DMS114 treated with DMSO at 0.1 percent for 48 hours (cell line): Measurements from ENCODE around the gene FCHSD2.
"Not testable (repeated sequence)": the region's sequence is repeated elsewhere in the genome, so short reads cannot be mapped to it uniquely, and the experiment has no call there.

Source experiments
- DNase-seq: peaks from one replicate; lab custom pipeline; 2025; ENCODE audit not compliant: unreplicated experiment; lab: John Stamatoyannopoulos, UW

FCHSD2 gene

DNA sequence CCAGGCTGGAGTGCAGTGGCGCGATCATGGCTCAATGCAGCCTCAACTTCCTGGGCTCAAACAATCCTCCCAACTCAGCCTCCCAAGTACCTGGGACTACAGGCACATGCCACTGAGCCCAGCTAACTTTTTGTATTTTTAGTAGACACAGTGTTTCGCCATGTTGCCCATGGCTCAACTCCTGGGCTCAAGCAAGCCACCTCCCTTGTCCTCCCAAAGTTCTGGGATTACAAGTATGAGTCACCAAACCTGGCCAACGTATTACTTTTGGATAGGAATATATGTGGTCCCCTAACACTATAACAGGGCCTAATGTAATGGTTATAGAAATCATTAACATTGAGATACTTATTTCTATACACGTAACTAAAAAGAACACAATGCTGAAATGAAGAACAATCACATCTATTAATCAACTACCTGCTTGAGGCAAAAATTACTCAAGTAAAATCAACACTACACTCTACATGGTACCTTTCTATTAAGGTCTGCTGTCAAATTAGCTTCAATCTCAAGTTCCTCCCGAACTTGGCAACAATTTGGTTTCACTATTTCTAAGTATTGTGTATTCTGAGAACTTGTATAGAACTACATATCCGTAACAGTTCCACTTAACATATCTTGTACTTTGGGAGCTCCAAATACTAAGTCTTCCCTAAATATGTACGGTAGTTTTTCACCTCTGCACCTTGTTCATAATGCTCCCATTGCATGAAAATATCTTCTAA lies 124.9 kb downstream of the FCHSD2 start:
- no peak for DNase-seq

DNA sequence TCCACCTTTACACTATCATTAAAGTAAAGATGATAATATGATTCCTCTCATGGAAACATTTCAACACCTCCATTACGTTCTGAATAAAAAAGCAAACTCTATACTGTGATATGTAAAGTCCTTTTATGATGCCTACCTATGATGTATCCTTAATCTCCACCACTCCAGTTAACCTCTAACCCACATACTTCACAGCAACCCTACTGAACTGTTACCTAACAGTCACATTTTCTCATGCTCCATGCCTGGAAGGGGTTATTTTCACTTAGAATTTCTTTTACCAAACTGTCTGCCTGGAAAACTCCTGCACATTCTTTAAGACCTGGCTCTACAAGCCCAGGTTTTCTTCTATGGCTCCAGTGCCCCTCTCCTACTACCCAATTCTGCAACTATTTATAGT lies 129.1 kb downstream of the FCHSD2 start:
- no peak for DNase-seq

DNA sequence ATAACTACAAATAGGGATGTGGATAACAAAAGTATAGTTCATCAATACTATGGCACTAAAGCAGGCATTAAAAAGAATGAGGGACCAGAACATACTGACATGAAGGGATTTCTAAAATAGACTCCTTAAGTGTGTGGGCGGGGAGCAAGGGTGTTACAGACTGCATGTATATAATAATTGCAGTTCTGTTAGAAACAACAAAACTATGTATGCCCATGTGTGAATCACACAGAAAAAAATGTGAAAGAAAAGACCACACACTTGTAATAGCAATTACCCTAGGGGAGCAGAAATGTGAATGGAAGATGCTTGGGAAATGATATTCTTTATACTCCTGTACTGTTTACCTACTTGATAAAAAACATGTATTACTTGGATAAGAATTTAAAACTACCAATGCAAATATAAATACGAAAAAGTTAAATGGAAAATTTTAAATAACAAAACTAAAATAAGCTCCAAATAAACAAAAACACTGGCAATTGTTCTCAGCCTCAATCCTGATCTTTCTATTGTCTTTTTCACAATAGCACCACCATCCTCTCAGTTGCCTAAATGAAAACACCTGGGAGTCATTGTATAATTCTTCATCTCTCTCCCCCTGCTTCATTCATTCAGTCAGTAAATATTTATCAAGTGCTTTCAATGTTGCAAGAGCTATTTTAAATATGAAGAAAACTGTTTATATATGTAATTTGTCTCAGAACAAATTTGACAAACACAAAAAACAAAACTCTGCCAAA lies 129.8 kb downstream of the FCHSD2 start:
- no peak for DNase-seq

DNA sequence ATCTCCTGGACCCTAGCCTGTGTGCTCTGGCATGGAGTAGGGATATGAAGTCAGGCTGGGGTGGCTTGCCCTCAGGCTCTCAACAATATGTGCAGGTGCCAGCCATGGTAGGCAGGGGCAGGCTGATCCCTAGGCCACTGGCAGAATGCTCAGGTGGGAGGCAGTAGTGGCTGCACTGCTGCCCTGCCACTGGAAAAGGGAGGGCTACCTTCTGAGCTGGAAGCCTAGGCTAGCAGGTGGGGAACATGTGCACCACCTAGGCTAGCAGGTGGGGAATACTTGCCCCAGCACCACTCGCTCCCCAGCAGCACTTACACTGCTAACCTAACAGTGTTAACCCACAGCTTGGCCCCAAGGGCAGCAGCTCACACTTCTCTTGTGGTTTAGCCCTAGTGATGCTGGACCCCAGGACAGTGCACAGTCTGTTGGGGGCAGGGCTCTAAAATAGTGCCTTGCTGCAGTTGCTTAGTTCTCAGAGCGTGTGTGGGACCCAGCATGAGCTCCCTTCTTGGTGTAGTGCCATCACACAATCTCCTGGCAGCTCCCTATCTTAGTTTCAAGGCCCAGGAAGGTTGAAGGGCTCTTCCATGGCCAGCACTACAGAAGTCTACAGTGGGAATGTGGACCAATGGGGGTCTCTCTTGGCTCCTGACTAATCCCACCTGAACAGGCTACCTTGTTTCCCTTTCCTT lies 130.8 kb downstream of the FCHSD2 start:
- DNase-seq, result no peak

DNA sequence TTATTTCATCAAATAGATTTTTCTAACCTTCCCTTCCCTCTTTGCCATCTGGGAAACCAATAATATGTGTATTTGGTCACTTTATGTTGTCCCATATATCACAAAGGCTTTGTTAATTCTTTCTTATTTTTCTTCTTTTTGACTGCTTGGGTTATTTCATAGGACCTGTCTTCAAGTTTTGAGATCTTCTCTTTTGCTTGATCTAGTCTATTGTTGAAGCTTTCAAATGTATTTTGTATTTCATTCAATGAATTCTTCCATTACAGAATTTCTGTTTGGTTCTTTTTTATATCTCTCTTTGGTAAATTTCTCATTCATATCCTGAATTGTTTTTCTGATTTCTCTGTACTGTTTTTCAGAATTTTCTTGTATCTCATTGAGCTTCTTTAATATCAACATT lies 132.1 kb downstream of the FCHSD2 start:
- no peak for DNase-seq

DNA sequence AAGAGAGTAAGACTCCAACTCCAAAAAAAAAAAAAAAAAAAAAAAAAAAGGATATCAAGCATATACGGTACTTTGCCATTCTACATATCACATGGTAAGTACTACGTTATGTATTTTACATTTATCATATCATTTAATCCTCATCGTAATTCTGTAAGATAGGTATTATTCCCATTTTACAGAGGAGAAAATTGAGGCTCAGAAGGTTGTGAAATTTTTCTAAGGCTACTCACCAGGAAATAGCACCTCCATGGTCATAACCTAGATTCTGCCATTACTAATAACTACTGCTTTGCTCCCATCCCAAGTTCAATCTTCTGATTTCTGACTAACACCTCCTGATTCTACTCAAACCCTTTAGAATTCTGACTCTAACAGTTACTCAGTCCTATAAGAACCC lies 138.0 kb downstream of the FCHSD2 start:
- DNase-seq, result no peak

DNA sequence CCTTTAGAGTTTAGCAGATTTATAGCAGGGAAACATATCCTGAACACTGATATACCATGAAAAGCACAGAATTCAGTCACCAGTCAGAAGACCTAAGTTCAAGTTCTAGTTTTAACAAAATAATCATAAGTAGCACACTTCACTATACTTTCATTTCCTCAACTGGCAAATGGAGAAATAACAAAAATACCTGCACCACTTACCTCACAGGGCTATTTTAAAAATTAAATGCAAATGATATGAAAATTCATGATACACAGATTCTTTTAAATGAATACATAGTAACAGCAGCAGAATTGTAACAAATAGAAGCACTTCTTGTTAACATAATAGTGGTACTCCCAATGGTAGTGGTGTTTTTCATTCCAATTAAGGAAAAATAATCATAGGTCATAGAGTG lies 139.0 kb downstream of the FCHSD2 start:
- no peak for DNase-seq

DNA sequence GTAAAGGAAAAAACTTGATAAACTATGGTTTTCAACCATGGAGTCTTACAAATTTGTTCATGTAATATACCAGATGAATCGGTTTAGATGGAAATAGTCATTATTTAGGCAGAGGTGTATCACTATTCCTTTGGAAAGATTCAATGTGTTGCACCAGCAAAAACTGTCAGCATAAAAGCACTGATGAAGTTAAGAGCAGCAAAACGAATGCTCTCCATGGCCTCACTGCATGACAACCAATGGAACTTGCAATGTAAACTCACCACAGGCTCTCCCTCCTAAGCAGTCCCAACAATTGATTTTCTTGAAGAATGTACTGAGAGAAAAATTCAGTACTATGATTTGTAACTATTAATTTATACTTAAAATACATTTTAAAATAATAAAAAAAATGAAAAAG lies 139.9 kb downstream of the FCHSD2 start:
- no peak for DNase-seq

DNA sequence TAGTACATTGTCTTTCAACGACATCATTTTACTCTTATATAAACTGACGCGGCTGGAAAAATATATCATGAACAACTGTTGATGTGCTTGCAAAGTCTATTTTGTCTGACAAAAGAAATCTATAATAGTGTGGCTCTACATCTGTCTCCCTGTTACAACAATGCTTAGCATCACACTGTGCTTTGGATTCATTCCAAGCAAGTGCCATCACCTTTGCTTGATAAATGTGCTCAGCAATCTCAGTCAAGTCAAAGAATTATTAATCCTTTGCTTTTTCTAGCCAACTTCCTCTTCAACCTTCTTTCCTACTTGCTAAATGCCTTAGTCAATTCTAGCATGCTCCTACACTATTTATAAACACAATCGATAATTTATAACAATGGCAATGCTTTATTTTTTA lies 140.5 kb downstream of the FCHSD2 start:
- no peak for DNase-seq

DNA sequence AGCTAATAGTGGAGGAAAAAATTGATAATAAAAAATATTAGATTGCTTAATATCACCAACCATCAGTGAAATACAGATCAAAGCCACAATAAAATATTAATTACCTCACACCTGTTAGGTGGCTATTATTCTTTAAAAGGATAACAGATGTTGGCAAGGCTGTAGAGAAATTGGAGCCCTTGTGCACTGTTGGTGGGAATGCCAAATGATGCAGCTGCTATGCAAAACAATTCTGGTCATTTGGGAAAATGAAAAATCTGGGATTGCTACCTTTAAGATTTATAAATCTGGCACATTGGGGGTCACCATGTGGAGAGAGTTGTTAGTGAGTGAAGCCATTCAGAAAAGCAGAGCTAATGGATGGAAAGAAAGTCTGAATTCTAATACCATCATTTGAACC lies 143.4 kb downstream of the FCHSD2 start:
- DNase-seq, result no peak

DNA sequence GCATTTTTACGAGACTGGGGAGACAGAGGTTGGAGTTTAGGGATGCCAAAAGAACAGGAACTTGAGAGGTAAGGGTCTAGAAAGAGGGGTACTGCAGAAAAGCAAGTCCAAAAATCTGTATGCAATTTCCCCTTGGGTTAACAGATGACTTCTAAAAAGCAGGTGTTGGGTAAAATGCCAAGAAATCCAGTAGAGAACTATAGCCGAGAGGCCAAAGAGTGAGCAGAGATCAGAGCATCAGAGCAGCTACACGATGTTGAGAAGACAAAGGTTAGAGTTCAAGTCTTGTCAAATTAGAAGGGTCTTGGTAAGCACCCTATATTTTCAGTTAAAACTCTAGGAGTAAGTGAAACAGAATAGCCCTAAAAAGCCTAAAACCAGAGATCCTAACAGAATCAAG lies 145.2 kb downstream of the FCHSD2 start:
- no peak for DNase-seq

DNA sequence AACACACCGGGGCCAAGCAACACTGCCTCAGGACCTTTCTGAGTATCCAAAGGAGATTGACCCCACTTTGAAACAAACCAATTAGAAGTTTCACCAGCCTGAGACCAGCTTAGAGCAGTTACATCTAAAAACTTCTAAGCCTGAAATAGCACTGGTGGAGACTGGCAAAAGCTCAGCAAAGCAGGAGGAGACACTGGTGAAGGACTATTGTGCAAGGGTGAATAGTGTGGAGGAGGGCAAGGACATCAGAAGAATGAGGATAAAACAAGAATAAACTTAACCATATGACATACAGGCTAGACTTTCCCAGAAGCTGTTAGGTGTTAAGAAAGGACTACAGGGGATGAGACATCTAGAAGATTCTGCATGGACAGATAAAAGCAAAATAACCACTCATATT lies 152.4 kb downstream of the FCHSD2 start:
- DNase-seq, result no peak

DNA sequence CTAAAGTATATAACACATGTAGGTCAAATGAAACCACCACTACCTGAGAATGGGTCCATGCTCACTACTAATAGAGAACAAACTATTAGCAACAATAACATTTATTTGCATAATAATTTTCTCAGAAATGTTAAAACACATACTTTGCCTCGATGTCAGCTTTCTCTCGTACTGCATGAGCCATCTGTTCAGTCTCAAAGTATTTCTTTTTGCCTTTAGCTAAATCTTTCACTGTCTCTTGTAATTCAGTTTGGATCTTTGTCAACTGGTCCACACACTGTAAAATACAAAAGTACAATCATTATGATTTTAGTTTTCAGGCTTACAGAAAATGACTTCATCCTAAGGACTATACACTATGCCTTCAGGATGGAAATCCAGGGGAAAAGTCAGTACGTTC lies 153.3 kb downstream of the FCHSD2 start:
- no peak for DNase-seq

DNA sequence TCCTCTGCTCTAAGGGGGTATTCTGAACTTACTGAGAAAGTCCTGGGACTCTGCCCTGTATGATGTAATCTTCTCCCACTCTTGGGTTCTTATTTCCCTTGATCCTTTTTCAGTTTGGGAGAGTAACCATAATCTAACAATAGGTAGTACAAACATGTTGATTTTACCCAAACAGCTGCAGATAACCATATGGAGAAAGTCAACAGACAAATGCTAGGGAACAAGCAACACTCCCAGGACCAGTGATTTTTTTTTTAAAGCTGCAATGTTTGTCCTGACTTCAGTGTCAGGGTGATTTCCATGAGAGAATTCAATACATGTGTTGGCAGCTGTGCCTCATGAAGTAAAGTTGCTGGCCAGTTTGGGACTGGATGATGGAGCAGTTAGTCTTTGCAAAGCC lies 156.5 kb downstream of the FCHSD2 start:
- no peak for DNase-seq

DNA sequence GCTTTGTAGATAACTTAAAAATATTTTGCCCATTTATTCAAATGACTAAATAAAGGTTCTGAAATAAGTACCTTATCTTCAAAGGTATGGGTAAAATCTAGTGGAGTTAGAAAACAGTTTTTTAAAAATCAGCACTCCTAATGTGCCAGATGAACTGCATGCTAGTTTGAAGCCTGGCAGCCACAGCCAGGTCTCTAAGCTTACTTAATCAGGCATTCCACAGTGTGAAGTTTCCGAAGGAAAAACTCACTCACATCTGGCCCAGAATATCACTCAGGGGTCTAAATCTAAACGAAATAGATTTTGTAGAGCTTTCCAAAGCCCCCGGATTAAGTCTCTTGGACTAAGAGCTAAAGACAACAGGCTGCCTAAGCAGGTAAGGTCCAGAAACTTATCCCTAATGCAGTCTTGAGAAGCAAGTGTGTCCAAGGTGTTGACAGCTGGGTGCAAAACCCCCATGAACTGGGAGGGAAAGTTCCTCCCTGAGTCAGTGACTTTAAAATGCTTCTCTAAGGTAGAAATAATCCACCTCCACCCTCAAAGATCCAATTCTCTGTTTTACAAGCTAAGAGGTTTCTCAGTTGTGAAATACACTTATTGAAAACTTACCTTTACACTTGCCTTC lies 157.6 kb downstream of the FCHSD2 start:
- no peak for DNase-seq

DNA sequence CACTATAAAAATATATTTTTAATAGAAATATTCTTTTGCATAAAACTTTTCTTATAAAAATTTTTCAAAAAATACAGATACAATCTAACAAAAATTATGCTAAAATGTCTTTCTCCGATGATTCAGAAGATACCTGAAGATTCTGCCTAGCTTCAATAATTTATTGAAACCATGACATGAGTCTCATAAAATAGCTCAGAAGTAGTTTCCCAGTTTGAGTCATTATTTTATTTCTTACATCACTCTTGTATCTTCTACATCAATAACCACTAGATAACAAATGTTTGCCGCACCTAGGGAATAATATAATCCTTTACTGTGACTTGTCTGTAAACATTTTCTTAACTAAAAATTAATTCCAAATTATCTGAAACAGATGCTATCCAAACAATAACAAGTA lies 158.6 kb downstream of the FCHSD2 start:
- DNase-seq, result no peak

DNA sequence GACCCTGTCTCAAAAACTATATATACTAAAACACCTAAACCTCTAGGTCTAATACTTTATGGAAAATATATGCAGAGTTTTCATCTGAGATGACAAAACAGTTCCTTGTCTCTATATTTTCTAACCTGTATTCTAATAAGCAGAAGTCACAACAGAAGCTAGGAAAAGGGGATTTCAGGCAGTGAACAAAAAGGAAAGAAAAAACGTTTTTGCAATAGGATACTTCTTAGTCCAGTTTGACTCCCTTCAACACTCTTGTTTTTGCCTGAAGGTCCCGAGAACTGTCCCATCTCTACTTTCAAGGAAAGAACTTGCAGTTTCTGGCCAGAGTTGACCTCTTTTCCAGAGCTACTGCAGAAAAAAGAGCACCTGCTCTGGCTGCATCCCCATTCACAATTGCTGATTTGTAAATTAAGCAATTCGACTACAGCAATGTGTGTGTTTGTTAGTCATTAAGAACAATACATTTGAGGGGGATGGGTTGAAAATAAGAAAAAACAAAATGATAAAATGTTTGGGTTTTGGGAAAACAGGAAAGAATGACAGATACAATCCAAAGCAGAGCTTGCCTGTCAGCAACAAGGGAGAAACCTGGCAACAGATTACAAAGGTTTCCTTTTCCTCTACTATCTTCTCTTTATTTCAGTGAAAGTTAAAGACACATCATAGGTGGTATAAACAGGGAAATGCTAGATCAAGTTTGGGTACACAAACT lies 160.0 kb downstream of the FCHSD2 start:
- no peak for DNase-seq

DNA sequence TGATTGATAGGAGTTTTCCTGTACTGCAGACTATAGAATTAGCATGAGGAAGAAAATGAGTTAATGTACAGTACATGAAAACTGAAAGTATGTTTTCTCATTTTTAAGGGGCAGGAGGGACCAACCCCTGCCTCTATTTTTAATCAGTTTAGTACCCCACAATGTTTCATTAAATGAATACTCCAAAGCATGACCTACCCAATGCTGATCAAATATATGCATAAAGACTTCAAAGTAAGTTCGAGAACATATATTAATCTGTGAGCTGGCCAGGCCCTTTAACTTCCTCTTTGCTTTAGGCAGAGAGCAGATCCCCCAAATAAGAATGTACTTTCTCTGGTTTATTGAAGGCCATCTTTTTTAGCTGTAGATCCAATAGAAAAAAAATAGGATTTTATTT lies 161.0 kb downstream of the FCHSD2 start:
- no peak for DNase-seq

DNA sequence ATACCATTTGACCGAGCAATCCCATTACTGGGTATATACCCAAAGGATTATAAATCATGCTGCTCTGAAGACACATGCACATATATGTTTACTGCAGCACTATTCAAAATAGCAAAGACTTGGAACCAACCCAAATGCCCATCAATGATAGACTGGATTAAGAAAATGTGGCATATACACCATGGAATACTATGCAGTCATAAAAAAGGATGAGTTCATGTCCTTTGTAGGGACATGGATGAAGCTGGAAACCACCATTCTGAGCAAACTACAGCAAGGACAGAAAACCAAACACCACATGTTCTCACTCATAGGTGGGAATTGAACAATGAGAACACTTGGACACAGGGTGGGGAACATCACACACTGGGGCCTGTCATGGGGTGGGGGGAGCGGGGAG lies 164.3 kb downstream of the FCHSD2 start:
- DNase-seq, result not testable (repeated sequence)

DNA sequence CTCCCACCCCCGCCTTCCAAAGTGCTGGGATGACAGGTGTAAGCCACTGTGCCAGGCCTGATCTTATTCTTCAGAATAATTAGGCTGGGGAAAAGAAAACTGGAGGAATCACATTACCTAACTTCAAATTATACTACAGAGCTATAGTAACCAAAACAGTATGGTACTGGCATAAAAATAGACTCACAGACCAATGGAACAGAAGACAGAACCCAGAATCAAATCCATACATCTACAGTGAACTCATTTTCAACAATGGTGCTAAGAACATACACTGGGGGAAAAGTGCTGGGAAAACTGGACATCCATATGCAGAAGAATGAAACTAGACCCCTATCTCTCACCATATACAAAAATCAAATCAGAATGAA lies 165.6 kb downstream of the FCHSD2 start:
- not testable (repeated sequence) for DNase-seq
